SK-N-SH (cell line): ENCODE data around the gene SPAG5. TPM values are rescaled to one million over a fixed set of nuclear protein-coding genes. Genes with fewer than 3 reads are reported as not detected.

ENCODE experiments used
- CTCF ChIA-PET: fragments of 300-600, 350-600 bp; formaldehyde crosslinking; extraction: SDS; loops from one replicate; lab custom pipeline; 2021; lab: Yijun Ruan, JAX
- POLR2A ChIA-PET: fragments of 350-600 bp; sonication (Branson Sonifier 250); formaldehyde crosslinking; extraction: SDS; loops from one replicate; lab custom pipeline; 2020; ENCODE audit warnings: antibody characterized with exemption, inconsistent platforms; lab: Yijun Ruan, JAX
- DNase-seq: peaks from one replicate; pipeline ENCODE4 v3.0.0; 2012
- H2AFZ ChIP-seq: fragments of 200-600 bp; sonication (generic); 2 replicates; pipeline ENCODE4 v1.8.1; 2016; ENCODE audit warnings: antibody characterized with exemption, mild to moderate bottlenecking, low read depth
- H3F3A ChIP-seq: fragments of 200-600 bp; sonication (generic); replicated peaks from 2 replicates; pipeline ENCODE3; 2016; ENCODE audit warnings: antibody characterized with exemption, mild to moderate bottlenecking; ENCODE audit not compliant: insufficient read depth
- H3K27ac ChIP-seq, 2 experiments: fragments of 200-500 bp in 1 of 2; fragments of 200-600 bp in 1 of 2; sonication (Bioruptor generic) in 1 of 2; sonication (generic), shearing (Covaris generic) in 1 of 2; 2 replicates each; pipeline versions ENCODE4 v1.5.1 to v1.6.1; 2014 to 2016; ENCODE audit warnings: low read depth in 2 of 2, inconsistent platforms in 1 of 2, low read length in 1 of 2, mild to moderate bottlenecking in 1 of 2, mixed read lengths in 1 of 2
- H3K27me3 ChIP-seq: fragments of 200-600 bp; sonication (generic), shearing (Covaris generic); 2 replicates; pipeline ENCODE4 v1.6.1; 2016; ENCODE audit warnings: mixed run types; ENCODE audit not compliant: insufficient read depth
- H3K36me3 ChIP-seq, 2 experiments: fragments of 200-500 bp in 1 of 2; fragments of 200-600 bp in 1 of 2; sonication (Bioruptor generic) in 1 of 2; sonication (generic) in 1 of 2; replicated peaks in 1 of 2; 2 replicates each; pipeline versions ENCODE3 to v1.5.1; 2014 to 2016; ENCODE audit warnings: low read length in 1 of 2, mild to moderate bottlenecking in 1 of 2; ENCODE audit not compliant: insufficient read depth in 2 of 2, control insufficient read depth in 1 of 2
- H3K4me1 ChIP-seq, 2 experiments: fragments of 200-500 bp in 1 of 2; fragments of 200-600 bp in 1 of 2; sonication (Bioruptor generic) in 1 of 2; sonication (generic), shearing (Covaris generic) in 1 of 2; 2 replicates each; pipeline versions ENCODE4 v1.5.1 to v1.6.1; 2014 to 2016; ENCODE audit warnings: low read depth in 1 of 2, low read length in 1 of 2, mixed run types in 1 of 2; ENCODE audit not compliant: insufficient read depth in 2 of 2, control insufficient read depth in 1 of 2
- H3K4me2 ChIP-seq: fragments of 200-600 bp; sonication (generic), shearing (Covaris generic); 2 replicates; pipeline ENCODE4 v1.6.1; 2017; ENCODE audit warnings: mixed run types
- H3K4me3 ChIP-seq, 2 experiments: fragments of 200-500 bp in 1 of 2; fragments of 200-600 bp in 1 of 2; sonication (Bioruptor generic) in 1 of 2; sonication (generic), shearing (Covaris generic) in 1 of 2; 2 replicates each; pipeline versions ENCODE4 v1.5.1 to v1.8.1; 2014 to 2016; ENCODE audit warnings: low read depth in 2 of 2, inconsistent platforms in 1 of 2, low read length in 1 of 2, mild to moderate bottlenecking in 1 of 2, mixed read lengths in 1 of 2, moderate library complexity in 1 of 2
- H3K79me2 ChIP-seq: fragments of 200-600 bp; sonication (generic); 2 replicates; pipeline ENCODE4 v1.8.1; 2017; ENCODE audit warnings: mild to moderate bottlenecking; ENCODE audit not compliant: insufficient read depth
- H3K9ac ChIP-seq: fragments of 200-600 bp; sonication (generic); 2 replicates; pipeline ENCODE4 v1.6.1; 2017; ENCODE audit warnings: mixed run types
- H3K9me2 ChIP-seq: fragments of 200-600 bp; sonication (generic); 2 replicates; pipeline ENCODE4 v1.6.1; 2017; ENCODE audit warnings: mixed run types
- H3K9me3 ChIP-seq: fragments of 200-600 bp; sonication (generic); 2 replicates; pipeline ENCODE4 v1.6.1; 2017; ENCODE audit warnings: mixed run types, mild to moderate bottlenecking, moderate library complexity
- H4K20me1 ChIP-seq: fragments of 200-600 bp; sonication (generic); 2 replicates; pipeline ENCODE4 v1.6.1; 2017; ENCODE audit warnings: mild to moderate bottlenecking, mixed run types; ENCODE audit not compliant: insufficient read depth
- CTCF ChIP-seq: fragments of 200-600 bp; sonication (generic); IDR thresholded peaks from 2 replicates; pipeline ENCODE4 v1.6.1; 2017; ENCODE audit warnings: antibody characterized with exemption, mild to moderate bottlenecking, moderate library complexity
- ELF1 ChIP-seq: IDR thresholded peaks from 2 replicates; pipeline ENCODE4 v1.4.0; 2012
- FOSL2 ChIP-seq: IDR thresholded peaks from 2 replicates; pipeline ENCODE4 v1.4.0; 2012; ENCODE audit warnings: low read depth, mild to moderate bottlenecking, moderate library complexity, borderline replicate concordance
- FOXM1 ChIP-seq: IDR thresholded peaks from 2 replicates; pipeline ENCODE4 v1.4.0; 2012; ENCODE audit warnings: low read depth, mild to moderate bottlenecking
- MAX ChIP-seq: IDR thresholded peaks from 2 replicates; pipeline ENCODE4 v1.4.0; 2012; ENCODE audit warnings: low read depth
- MXI1 ChIP-seq: IDR thresholded peaks from 2 replicates; pipeline ENCODE4 v1.6.1; 2012; ENCODE audit warnings: mild to moderate bottlenecking, low read depth, low read length, improper control_type of control experiment
- NRF1 ChIP-seq: IDR thresholded peaks from 2 replicates; pipeline ENCODE4 v1.6.1; 2012; ENCODE audit warnings: low read depth, mild to moderate bottlenecking, low read length
- POLR2AphosphoS5 ChIP-seq: IDR thresholded peaks from 2 replicates; pipeline ENCODE4 v1.6.1; 2012; ENCODE audit warnings: low read depth, low read length
- RAD21 ChIP-seq: IDR thresholded peaks from 2 replicates; pipeline ENCODE4 v1.6.1; 2012; ENCODE audit warnings: mild to moderate bottlenecking, low read length
- RCOR1 ChIP-seq: fragments of 150-350 bp; IDR thresholded peaks from 2 replicates; pipeline ENCODE4 v1.6.1; 2017; ENCODE audit warnings: antibody characterized with exemption, low read length
- RFX5 ChIP-seq: IDR thresholded peaks from 2 replicates; pipeline ENCODE4 v1.6.1; 2012; ENCODE audit warnings: mild to moderate bottlenecking, improper control_type of control experiment, low read length
- SMC3 ChIP-seq: IDR thresholded peaks from 2 replicates; pipeline ENCODE4 v1.6.1; 2012; ENCODE audit warnings: low read depth, low read length, improper control_type of control experiment
- TAF1 ChIP-seq: IDR thresholded peaks from 2 replicates; pipeline ENCODE4 v1.6.1; 2012; ENCODE audit warnings: low read depth, mild to moderate bottlenecking, low read length, moderate library complexity, borderline replicate concordance
- TCF12 ChIP-seq: IDR thresholded peaks from 2 replicates; pipeline ENCODE4 v1.4.0; 2012
- USF1 ChIP-seq: IDR thresholded peaks from 2 replicates; pipeline ENCODE4 v1.4.0; 2012; ENCODE audit warnings: low read depth, borderline replicate concordance
- YY1 ChIP-seq: IDR thresholded peaks from 2 replicates; pipeline ENCODE4 v1.4.0; 2012; ENCODE audit warnings: low read depth, mild to moderate bottlenecking
- WGBS: methylation state at CpG from one replicate; pipeline ENCODE4 v1.1.6; 2017; ENCODE audit warnings: low lambda C conversion rate; 5-methylcytosine and 5-hydroxymethylcytosine counted together
- polyA plus RNA-seq, 3 experiments: library from polyadenylated mRNA; depleted of rRNA; stranded (reverse); fragments of >200 nt; gene quantifications; 2 replicates each; pipeline ENCODE4 v1.2.3, GENCODE V29; 2012
- TF ChIP-seq, protein P1 (sequence below): fragments of 150-350 bp; IDR thresholded peaks from 2 replicates; pipeline ENCODE4 v1.6.1; 2016; ENCODE audit warnings: mild to moderate bottlenecking, low read depth, low read length
- TF ChIP-seq, protein P2 (sequence below): IDR thresholded peaks from 2 replicates; pipeline ENCODE4 v1.4.0; 2012; ENCODE audit warnings: low read depth, borderline replicate concordance
- TF ChIP-seq, protein P3 (sequence below): fragments of 150-350 bp; IDR thresholded peaks from 2 replicates; pipeline ENCODE4 v1.6.1; 2017; ENCODE audit warnings: antibody characterized with exemption, low read length, low read depth, borderline replicate concordance

SPAG5 gene
- polyA plus RNA-seq, 1 of the 3 experiments (the other 2 are of a cell fraction) = 36.5 TPM

- H3K4me3 ChIP-seq = no peak overlapping the region
- H3K79me2 ChIP-seq = no peaks in the 10 kb centered on the region; the same call in 1 of the 2 replicates
- 91% methylated on average over 4 of the region's 4 CpGs for WGBS
- H3K36me3 ChIP-seq = peaks cover 75 to 79% of the 10 kb centered on the region in 2 experiments
- H3K9ac ChIP-seq = no peak overlapping the region
- no peaks in the 10 kb centered on the region for H4K20me1 ChIP-seq
- TF ChIP-seq RCOR1 (no peak), ELF1 (no peak), MXI1 (no peak), NRF1 (no peak), RFX5 (no peak), FOSL2 (no peak), USF1 (no peak), TCF12 (no peak), FOXM1 (no peak), POLR2AphosphoS5 (no peak)
- no peaks in the 10 kb centered on the region for H3K9me2 ChIP-seq
- POLR2A ChIA-PET = interaction anchor here (1.0 kb wide), 1 partner anchor 11 kb away, joined by 4 read pairs; no protein-coding TSS in a partner anchor
- DNase-seq = no peak
- H3K27me3 ChIP-seq = no peaks in the 10 kb centered on the region
- H2AFZ ChIP-seq = no peak overlapping the region
- no peaks in the 10 kb centered on the region for H3K9me3 ChIP-seq
- no peak overlapping the region for H3K27ac ChIP-seq
- peaks cover 3% of the 10 kb centered on the region for H3F3A ChIP-seq
- H3K4me1 ChIP-seq = no peaks in the 10 kb centered on the region
- CTCF ChIA-PET = interaction anchor here (1.4 to 7.0 kb wide), 3 partner anchors 12 to 23 kb away, joined by 4 to 37 read pairs (median 5); partner anchors contain the start of gene BLTP2
- H3K4me2 ChIP-seq = no peak overlapping the region
Measured at GRCh38 chr17:28623696-28624095, 24.9 kb upstream of the SPAG5 start.

- H3K4me3 ChIP-seq = no peak overlapping the region
- no peaks in the 10 kb centered on the region for H3K9me2 ChIP-seq
- H3K4me2 ChIP-seq = no peak overlapping the region
- CTCF ChIA-PET = interaction anchor here (1.2 to 7.0 kb wide), 2 partner anchors 11 to 22 kb away, joined by 6 to 37 read pairs; no protein-coding TSS in a partner anchor
- DNase-seq = no peak
- no peaks in the 10 kb centered on the region for H3K27me3 ChIP-seq
- POLR2A ChIA-PET = no interaction called here
- no peak overlapping the region for H2AFZ ChIP-seq
- H3K9me3 ChIP-seq = no peaks in the 10 kb centered on the region
- peaks cover 71 to 79% of the 10 kb centered on the region in 2 experiments for H3K36me3 ChIP-seq
- no peaks in the 10 kb centered on the region for H4K20me1 ChIP-seq
- H3K4me1 ChIP-seq = no peaks in the 10 kb centered on the region
- H3K9ac ChIP-seq = no peak overlapping the region
- WGBS = 100% methylated on average over 3 of the region's 3 CpGs
- no peaks in the 10 kb centered on the region for H3F3A ChIP-seq
- H3K79me2 ChIP-seq = no peaks in the 10 kb centered on the region; the same call in 1 of the 2 replicates
- no peak overlapping the region for H3K27ac ChIP-seq
- TF ChIP-seq YY1 = no peak
- TF ChIP-seq CTCF = no peak
- TF ChIP-seq USF1 = no peak
- no peak for TF ChIP-seq TAF1
- TF ChIP-seq ELF1 = no peak
- TF ChIP-seq, protein P1, sequence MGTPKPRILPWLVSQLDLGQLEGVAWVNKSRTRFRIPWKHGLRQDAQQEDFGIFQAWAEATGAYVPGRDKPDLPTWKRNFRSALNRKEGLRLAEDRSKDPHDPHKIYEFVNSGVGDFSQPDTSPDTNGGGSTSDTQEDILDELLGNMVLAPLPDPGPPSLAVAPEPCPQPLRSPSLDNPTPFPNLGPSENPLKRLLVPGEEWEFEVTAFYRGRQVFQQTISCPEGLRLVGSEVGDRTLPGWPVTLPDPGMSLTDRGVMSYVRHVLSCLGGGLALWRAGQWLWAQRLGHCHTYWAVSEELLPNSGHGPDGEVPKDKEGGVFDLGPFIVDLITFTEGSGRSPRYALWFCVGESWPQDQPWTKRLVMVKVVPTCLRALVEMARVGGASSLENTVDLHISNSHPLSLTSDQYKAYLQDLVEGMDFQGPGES = no peak
- no peak for TF ChIP-seq RCOR1
- TF ChIP-seq, protein P2, sequence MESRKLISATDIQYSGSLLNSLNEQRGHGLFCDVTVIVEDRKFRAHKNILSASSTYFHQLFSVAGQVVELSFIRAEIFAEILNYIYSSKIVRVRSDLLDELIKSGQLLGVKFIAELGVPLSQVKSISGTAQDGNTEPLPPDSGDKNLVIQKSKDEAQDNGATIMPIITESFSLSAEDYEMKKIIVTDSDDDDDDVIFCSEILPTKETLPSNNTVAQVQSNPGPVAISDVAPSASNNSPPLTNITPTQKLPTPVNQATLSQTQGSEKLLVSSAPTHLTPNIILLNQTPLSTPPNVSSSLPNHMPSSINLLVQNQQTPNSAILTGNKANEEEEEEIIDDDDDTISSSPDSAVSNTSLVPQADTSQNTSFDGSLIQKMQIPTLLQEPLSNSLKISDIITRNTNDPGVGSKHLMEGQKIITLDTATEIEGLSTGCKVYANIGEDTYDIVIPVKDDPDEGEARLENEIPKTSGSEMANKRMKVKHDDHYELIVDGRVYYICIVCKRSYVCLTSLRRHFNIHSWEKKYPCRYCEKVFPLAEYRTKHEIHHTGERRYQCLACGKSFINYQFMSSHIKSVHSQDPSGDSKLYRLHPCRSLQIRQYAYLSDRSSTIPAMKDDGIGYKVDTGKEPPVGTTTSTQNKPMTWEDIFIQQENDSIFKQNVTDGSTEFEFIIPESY = no peak
- TF ChIP-seq RAD21 = no peak
- TF ChIP-seq, protein P3, sequence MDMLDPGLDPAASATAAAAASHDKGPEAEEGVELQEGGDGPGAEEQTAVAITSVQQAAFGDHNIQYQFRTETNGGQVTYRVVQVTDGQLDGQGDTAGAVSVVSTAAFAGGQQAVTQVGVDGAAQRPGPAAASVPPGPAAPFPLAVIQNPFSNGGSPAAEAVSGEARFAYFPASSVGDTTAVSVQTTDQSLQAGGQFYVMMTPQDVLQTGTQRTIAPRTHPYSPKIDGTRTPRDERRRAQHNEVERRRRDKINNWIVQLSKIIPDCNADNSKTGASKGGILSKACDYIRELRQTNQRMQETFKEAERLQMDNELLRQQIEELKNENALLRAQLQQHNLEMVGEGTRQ = no peak
- TF ChIP-seq SMC3 = no peak
- no peak for TF ChIP-seq MAX
Measured at GRCh38 chr17:28622186-28622585, 23.4 kb upstream of the SPAG5 start.
